Measurements from ENCODE around the gene FAM9A. TPM values are rescaled to one million over a fixed set of nuclear protein-coding genes. Genes with fewer than 3 reads are reported as not detected.

FAM9A gene
- total RNA-seq, 1 experiment from 2014 or later = not detected

Other genes starting within 250 kb of the FAM9A start
- gene ANOS1, start 69.2 kb downstream of the FAM9A start, total RNA-seq (2014; rRNA removed) = 1.8 and 3.5 TPM in 2 replicates
- 0.07 TPM in 1 of 2 replicates, not detected in the other for gene FAM9B, start 232.7 kb upstream of the FAM9A start, total RNA-seq (2014; rRNA removed)

Measured in PC-3 (cell line).